Breast epithelium (tissue), 4 donors: ENCODE measurements around the gene PTCRA. TPM values are rescaled to one million over a fixed set of nuclear protein-coding genes. Genes with fewer than 3 reads are reported as not detected.
"Not testable (repeated sequence)": the region's sequence is repeated elsewhere in the genome, so short reads cannot be mapped to it uniquely, and the experiment has no call there.

ENCODE experiments used
- DNase-seq, 2 donors: peaks; one replicate each; pipeline ENCODE4 v3.0.0-alpha.2; 2019; ENCODE audit warnings: low spot score in 2 of 2
- H3K27ac ChIP-seq, 2 donors: fragments of 200-600 bp; sonication (generic) in 1 of 2; one replicate each; pipeline ENCODE4 v1.5.1; 2016 to 2019; ENCODE audit warnings: mild to moderate bottlenecking in 1 of 2
- H3K27me3 ChIP-seq, 2 donors: fragments of 200-600 bp; sonication (generic) in 1 of 2; one replicate each; pipeline versions ENCODE4 v1.5.1 to v1.6.0; 2017 to 2019; ENCODE audit warnings: control low read depth in 1 of 2, mild to moderate bottlenecking in 1 of 2
- H3K36me3 ChIP-seq: fragments of 200-600 bp; one replicate; pipeline ENCODE4 v1.5.1; 2019
- H3K4me1 ChIP-seq, 2 donors: fragments of 200-600 bp; sonication (generic); one replicate each; pipeline ENCODE4 v1.5.1; 2016 to 2019; ENCODE audit warnings: control low read depth in 1 of 2
- H3K4me3 ChIP-seq, 3 donors: fragments of 200-600 bp; sonication (generic); 1 replicate in 2 of 3; 2 replicates in 1 of 3; pipeline ENCODE4 v1.5.1; 2016 to 2019; ENCODE audit warnings: mild to moderate bottlenecking in 3 of 3, moderate library complexity in 2 of 3
- H3K9me3 ChIP-seq, 2 donors: fragments of 200-600 bp; sonication (generic) in 1 of 2; one replicate each; pipeline ENCODE4 v1.5.1; 2016 to 2019; ENCODE audit warnings: control low read depth in 1 of 2
- POLR2A ChIP-seq: fragments of 450-650 bp; IDR thresholded peaks from one replicate; pipeline ENCODE4 v1.6.1; 2016; ENCODE audit warnings: antibody characterized with exemption, mild to moderate bottlenecking, moderate library complexity
- POLR2AphosphoS5 ChIP-seq, 3 donors: sonication (generic); formaldehyde crosslinking; IDR thresholded peaks; one replicate each; pipeline ENCODE4 v1.6.1; 2017; ENCODE audit warnings: antibody characterized with exemption in 3 of 3
- intact Hi-C: fragments of 100-400 bp; cut with DNase I; formaldehyde crosslinking; loops from one replicate; pipeline ENCODE4 v1.15.1; 2023; ENCODE audit warnings: low total_unique reads
- total RNA-seq, 3 donors: library from RNA; depleted of rRNA; stranded (reverse); fragments of >200 nt; gene quantifications; one replicate each; pipeline ENCODE4 v1.1.0, GENCODE V29; 2016
- TF ChIP-seq, protein P1 (sequence below), 3 donors: fragments of 450-650 bp; IDR thresholded peaks; one replicate each; pipeline ENCODE4 v1.5.1; 2016 to 2017; ENCODE audit warnings: antibody characterized with exemption in 3 of 3, mild to moderate bottlenecking in 3 of 3, moderate library complexity in 3 of 3

Gene PTCRA
- total RNA-seq, 3 donors from 2014 or later: not detected

- H3K27me3 ChIP-seq: no peaks in the 10 kb centered on the region
- intact Hi-C loops: no loop called here
Observed at GRCh38 chr6:42952389-42952788, 36.5 kb downstream of the PTCRA start.

DNA sequence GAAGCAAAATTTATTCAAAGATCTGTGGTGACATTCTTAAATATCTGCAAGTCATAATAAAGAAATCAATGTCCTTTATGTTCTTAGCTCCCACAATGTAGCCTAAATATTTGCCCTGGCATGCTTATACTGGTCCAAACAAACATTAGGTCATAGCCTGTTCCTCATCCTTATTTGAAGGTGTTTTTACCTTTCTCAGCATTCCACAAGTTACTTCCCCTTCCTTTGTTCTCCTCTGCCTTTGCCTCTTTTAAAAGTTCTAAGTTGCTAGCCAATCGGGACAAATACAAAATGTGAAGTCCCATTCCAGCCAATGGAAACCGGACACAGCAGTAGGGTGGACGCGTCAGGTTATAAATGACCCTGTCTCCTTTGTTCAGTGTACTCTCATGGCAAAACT lies 38.6 kb downstream of the PTCRA start:
- H3K9me3 ChIP-seq, DNase-seq, H3K36me3 ChIP-seq, H3K27ac ChIP-seq, H3K27me3 ChIP-seq, H3K4me3 ChIP-seq, H3K4me1 ChIP-seq, intact Hi-C loops: not testable (repeated sequence)

More at GRCh38 chr6:42952389-42952788, 36.5 kb downstream of the PTCRA start:
- Histone ChIP-seq H3K4me1 (no peaks in the 10 kb centered on the region), H3K4me3 (no peak overlapping the region), H3K27ac (no peak overlapping the region), H3K9me3 (no peaks in the 10 kb centered on the region), H3K36me3 (no peaks in the 10 kb centered on the region)
- TF ChIP-seq, protein P1, sequence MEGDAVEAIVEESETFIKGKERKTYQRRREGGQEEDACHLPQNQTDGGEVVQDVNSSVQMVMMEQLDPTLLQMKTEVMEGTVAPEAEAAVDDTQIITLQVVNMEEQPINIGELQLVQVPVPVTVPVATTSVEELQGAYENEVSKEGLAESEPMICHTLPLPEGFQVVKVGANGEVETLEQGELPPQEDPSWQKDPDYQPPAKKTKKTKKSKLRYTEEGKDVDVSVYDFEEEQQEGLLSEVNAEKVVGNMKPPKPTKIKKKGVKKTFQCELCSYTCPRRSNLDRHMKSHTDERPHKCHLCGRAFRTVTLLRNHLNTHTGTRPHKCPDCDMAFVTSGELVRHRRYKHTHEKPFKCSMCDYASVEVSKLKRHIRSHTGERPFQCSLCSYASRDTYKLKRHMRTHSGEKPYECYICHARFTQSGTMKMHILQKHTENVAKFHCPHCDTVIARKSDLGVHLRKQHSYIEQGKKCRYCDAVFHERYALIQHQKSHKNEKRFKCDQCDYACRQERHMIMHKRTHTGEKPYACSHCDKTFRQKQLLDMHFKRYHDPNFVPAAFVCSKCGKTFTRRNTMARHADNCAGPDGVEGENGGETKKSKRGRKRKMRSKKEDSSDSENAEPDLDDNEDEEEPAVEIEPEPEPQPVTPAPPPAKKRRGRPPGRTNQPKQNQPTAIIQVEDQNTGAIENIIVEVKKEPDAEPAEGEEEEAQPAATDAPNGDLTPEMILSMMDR (IDR thresholded peaks at IDR 0.05): no peak
- TF ChIP-seq POLR2A (no peak), POLR2AphosphoS5 (IDR thresholded peaks at IDR 0.05) (no peak)
- DNase-seq: no peak

- H3K4me3 ChIP-seq: no peak overlapping the region
- intact Hi-C loops: no loop called here
- DNase-seq: no peak
- H3K27ac ChIP-seq: no peak overlapping the region
- H3K4me1 ChIP-seq: no peaks in the 10 kb centered on the region
- H3K36me3 ChIP-seq: no peaks in the 10 kb centered on the region
- H3K9me3 ChIP-seq: no peaks in the 10 kb centered on the region
- H3K27me3 ChIP-seq: no peaks in the 10 kb centered on the region
- TF ChIP-seq POLR2AphosphoS5 (IDR thresholded peaks at IDR 0.05) (no peak), POLR2A (no peak)
- TF ChIP-seq, protein P1 (IDR thresholded peaks at IDR 0.05): no peak
Observed at GRCh38 chr6:42958125-42958524, 42.3 kb downstream of the PTCRA start.

- TF ChIP-seq POLR2AphosphoS5 (IDR thresholded peaks at IDR 0.05): no peak
- Histone ChIP-seq H3K27me3 (no peaks in the 10 kb centered on the region), H3K27ac (peak overlapping the region; percentile 16 to 21), H3K9me3 (no peaks in the 10 kb centered on the region), H3K4me3 (peak overlapping the region; percentile 41 to 69 (median 59)), H3K36me3 (no peaks in the 10 kb centered on the region), H3K4me1 (no peaks in the 10 kb centered on the region)
- intact Hi-C loops: no loop called here
- no peak for DNase-seq
Observed at GRCh38 chr6:42959917-42960242, 44.0 kb downstream of the PTCRA start.

GRCh38 chr6:42960243-42961019 lies 44.6 kb downstream of the PTCRA start, which contains the start of gene GNMT:
GNMT (plus strand) TSS chr6:42960754; CDS start chr6:42960768, 14 bp downstream.
- Histone ChIP-seq H3K27me3 (no peaks in the 10 kb centered on the region), H3K4me3 (peak within 1 kb of the TSS; percentile 41 to 69 (median 59)), H3K9me3 (no peaks in the 10 kb centered on the region), H3K4me1 (no peaks in the 10 kb centered on the region), H3K36me3 (no peaks in the 10 kb centered on the region), H3K27ac (peak within 1 kb of the TSS; percentile 16 to 21)
- peak in 1 of 3 donors; percentile 15 for TF ChIP-seq POLR2AphosphoS5 (IDR thresholded peaks at IDR 0.05)
- TF ChIP-seq, protein P1 (IDR thresholded peaks at IDR 0.05): no peak
- peak; percentile 58 to 81 for DNase-seq
- intact Hi-C loops: no loop called here

GRCh38 chr6:42961020-42961470 lies 45.2 kb downstream of the PTCRA start:
- Histone ChIP-seq H3K27me3 (no peaks in the 10 kb centered on the region), H3K36me3 (no peaks in the 10 kb centered on the region), H3K9me3 (no peaks in the 10 kb centered on the region), H3K27ac (peak overlapping the region; percentile 16 to 17), H3K4me1 (no peaks in the 10 kb centered on the region), H3K4me3 (peak overlapping the region; percentile 41 to 69 (median 59))
- DNase-seq: no peak
- TF ChIP-seq, protein P1 (IDR thresholded peaks at IDR 0.05): no peak
- TF ChIP-seq POLR2AphosphoS5 (IDR thresholded peaks at IDR 0.05) (no peak), POLR2A (no peak)
- intact Hi-C loops: no loop called here
